K562 (cell line): ENCODE data around the gene RNF32. TPM values are rescaled to one million over a fixed set of nuclear protein-coding genes. Genes with fewer than 3 reads are reported as not detected.

Source experiments
- ATAC-seq: fragments of 200-7000 bp; cut with Tn5 transposase; 3 replicates; pipeline ENCODE4 v1.9.1; 2020; ENCODE audit warnings: moderate library complexity
- BruUV-seq: library from RNA; stranded (reverse); fragments of 400-500 nt; replicated peaks from 2 replicates; lab custom pipeline; 2021; lab: Mats Ljungman, UMichigan
- CTCF ChIA-PET: fragments of 300-600 bp; formaldehyde crosslinking; extraction: SDS; loops from one replicate; lab custom pipeline; 2021; ENCODE audit warnings: low intra/inter-chr PET ratio; lab: Yijun Ruan, JAX
- POLR2A ChIA-PET: fragments of 300-600, 350-650 bp; sonication (Branson Sonifier 250); formaldehyde crosslinking; extraction: SDS; loops from one replicate; lab custom pipeline; 2021; ENCODE audit warnings: antibody characterized with exemption, inconsistent platforms; lab: Yijun Ruan, JAX
- DNase-seq, 4 experiments: peaks; one replicate each; pipeline versions ENCODE4 v3.0.0 to v3.0.0-alpha.2; 2011 to 2018; ENCODE audit warnings: low spot score in 3 of 4, mixed read lengths in 3 of 4; ENCODE audit errors: extremely low read depth in 1 of 4
- FAIRE-seq: peaks from 2 replicates; lab custom pipeline; 2011; peaks lifted over from hg19 to GRCh38; lab: Jason Lieb, UNC
- H2AFZ ChIP-seq: 2 replicates; pipeline ENCODE4 v1.6.0; 2011; ENCODE audit warnings: low read depth, low read length, control low read depth, inconsistent platforms
- H3K27ac ChIP-seq: fragments of 200-600 bp; 3 replicates; pipeline ENCODE4 v1.8.0; 2011; ENCODE audit warnings: low read depth, mild to moderate bottlenecking, control low read depth, inconsistent platforms, low read length, moderate library complexity, mixed read lengths; ENCODE audit errors: extremely low read depth
- H3K27me3 ChIP-seq, 2 experiments: fragments of 300-600 bp in 1 of 2; 2 replicates in 1 of 2; 3 replicates in 1 of 2; pipeline versions ENCODE4 v1.6.0 to v1.8.0; 2011; ENCODE audit warnings: inconsistent platforms in 2 of 2, low read length in 2 of 2, mild to moderate bottlenecking in 1 of 2, mixed read lengths in 1 of 2, moderate library complexity in 1 of 2; ENCODE audit not compliant: control insufficient read depth in 2 of 2, insufficient read depth in 2 of 2
- H3K36me3 ChIP-seq: fragments of 300-600 bp; 3 replicates; pipeline ENCODE4 v1.8.0; 2011; ENCODE audit warnings: mild to moderate bottlenecking, low read length, inconsistent platforms; ENCODE audit not compliant: control insufficient read depth, insufficient read depth
- H3K4me1 ChIP-seq, 2 experiments: fragments of 200-600 bp in 1 of 2; replicated peaks in 1 of 2; 2 replicates in 1 of 2; 3 replicates in 1 of 2; pipeline versions ENCODE4 v1.5.1 to v1.8.0; 2011; ENCODE audit warnings: inconsistent platforms in 2 of 2, low read length in 2 of 2, mild to moderate bottlenecking in 1 of 2, mixed read lengths in 1 of 2, moderate library complexity in 1 of 2; ENCODE audit not compliant: control insufficient read depth in 2 of 2, insufficient read depth in 2 of 2
- H3K4me2 ChIP-seq: 2 replicates; pipeline ENCODE4 v1.6.1; 2011; ENCODE audit warnings: low read length, control low read depth, inconsistent platforms, mixed read lengths; ENCODE audit not compliant: insufficient read depth
- H3K4me3 ChIP-seq: fragments of 200-600 bp; sonication (generic), shearing (Covaris generic); 2 replicates; pipeline ENCODE4 v1.5.1; 2016; ENCODE audit warnings: control low read depth, inconsistent platforms
- H3K79me2 ChIP-seq: fragments of 200-600 bp; 3 replicates; pipeline ENCODE4 v1.8.0; 2011; ENCODE audit warnings: low read length, inconsistent platforms; ENCODE audit not compliant: control insufficient read depth, insufficient read depth
- H3K9ac ChIP-seq, 2 experiments: 2 replicates each; pipeline versions ENCODE4 v1.6.0 to v1.6.1; 2011; ENCODE audit warnings: low read depth in 2 of 2, low read length in 2 of 2, control low read depth in 1 of 2, inconsistent platforms in 1 of 2, mild to moderate bottlenecking in 1 of 2, mixed read lengths in 1 of 2; ENCODE audit not compliant: insufficient read depth in 1 of 2
- H3K9me1 ChIP-seq: one replicate; pipeline ENCODE4 v1.6.0; 2011; ENCODE audit warnings: inconsistent platforms, mild to moderate bottlenecking, low read length, moderate library complexity; ENCODE audit not compliant: control insufficient read depth, insufficient read depth
- H3K9me3 ChIP-seq: replicated peaks from 2 replicates; pipeline ENCODE4 v1.5.1; 2011; ENCODE audit warnings: low read depth, low read length, inconsistent platforms; ENCODE audit not compliant: control insufficient read depth, insufficient read depth
- H4K20me1 ChIP-seq: replicated peaks from 2 replicates; pipeline ENCODE4 v1.6.1; 2011; ENCODE audit warnings: low read length, inconsistent platforms, mixed read lengths; ENCODE audit not compliant: control insufficient read depth, insufficient read depth
- ELF1 ChIP-seq: fragments of 200-800 bp; sonication (Bioruptor generic); IDR thresholded peaks from 2 replicates; pipeline ENCODE4 v1.6.1; 2016; ENCODE audit warnings: missing genetic modification characterization, missing compliant biosample characterization
- KAT8 ChIP-seq: fragments of 450-650 bp; IDR thresholded peaks from 2 replicates; pipeline ENCODE4 v1.6.1; 2016; ENCODE audit warnings: low read depth, mild to moderate bottlenecking
- L3MBTL2 ChIP-seq: fragments of 450-650 bp; IDR thresholded peaks from 2 replicates; pipeline ENCODE4 v1.6.1; 2016; ENCODE audit warnings: mild to moderate bottlenecking, moderate library complexity
- RFX1 ChIP-seq: fragments of 450-650 bp; IDR thresholded peaks from 2 replicates; pipeline ENCODE4 v1.6.1; 2016; ENCODE audit warnings: mild to moderate bottlenecking, moderate library complexity
- ZFP36 ChIP-seq: fragments of 150-350 bp; IDR thresholded peaks from 2 replicates; pipeline ENCODE4 v1.6.1; 2018; ENCODE audit warnings: low read length, low read depth; ENCODE audit not compliant: partially characterized antibody
- ZNF239 ChIP-seq: fragments of 250-450 bp; sonication (Bioruptor Pico); IDR thresholded peaks from 2 replicates; pipeline ENCODE4 v1.4.0; 2020; ENCODE audit warnings: mild to moderate bottlenecking
- WGBS: fragments of 100-300 bp; shearing (Covaris generic); methylation state at CpG from one replicate; pipeline ENCODE4 v1.1.6; 2016; ENCODE audit warnings: low coverage, mixed read lengths; ENCODE audit not compliant: insufficient coverage; ENCODE audit errors: missing lambda C conversion rate; 5-methylcytosine and 5-hydroxymethylcytosine counted together
- in situ Hi-C: fragments of 300-500 bp; cut with MboI; formaldehyde crosslinking; loops from 4 replicates; pipeline ENCODE4 v1.15.0; 2018; ENCODE audit warnings: inconsistent platforms, mixed read lengths
- intact Hi-C: fragments of 100-400 bp; cut with micrococcal nuclease; formaldehyde crosslinking; loops from 2 replicates; pipeline ENCODE4 v1.14.2; 2022
- polyA plus RNA-seq, 8 experiments: library from polyadenylated mRNA; depleted of rRNA in 4 of 8; stranded (reverse) in 5 of 8; unstranded in 3 of 8; fragments of >200 nt; fragmentation: Nextera tagmentation in 2 of 8; fragmentation: Illumina TruSeq in 1 of 8; extraction: Ambion mirVana in 2 of 8; extraction: Trizol in 1 of 8; gene quantifications; 2 replicates each; pipeline versions ENCODE4 v1.2.1 to v1.2.3, GENCODE V29; 2011 to 2014; ENCODE audit warnings: inconsistent platforms in 1 of 8, missing spikeins in 1 of 8
- total RNA-seq, 7 experiments: library from RNA; depleted of rRNA in 6 of 7; stranded (reverse); fragments of >200 nt in 6 of 7; fragmentation: Illumina TruSeq in 2 of 7; extraction: Trizol in 2 of 7; gene quantifications; 2 replicates each; pipeline versions ENCODE4 v1.2.1 to v1.2.3, GENCODE V29; 2011 to 2021; ENCODE audit warnings: low replicate concordance in 1 of 7
- TF ChIP-seq, protein P1 (sequence below): fragments of 450-650 bp; IDR thresholded peaks from 2 replicates; pipeline ENCODE4 v1.6.1; 2016
- TF ChIP-seq, protein P2 (sequence below): sonication (generic); formaldehyde crosslinking; IDR thresholded peaks from 2 replicates; pipeline ENCODE4 v1.5.0; 2020; ENCODE audit warnings: missing genetic modification reagents
- TF ChIP-seq, protein P3 (sequence below): sonication (generic); formaldehyde crosslinking; IDR thresholded peaks from 2 replicates; pipeline ENCODE4 v1.8.0; 2022; ENCODE audit warnings: mild to moderate bottlenecking, low read depth, missing genetic modification reagents
- TF ChIP-seq, protein P4 (sequence below), 2 experiments: fragments of 450-650 bp; conservative IDR thresholded peaks; 2 replicates each; pipeline ENCODE4 v1.6.1; 2017; ENCODE audit warnings: mild to moderate bottlenecking in 2 of 2, moderate library complexity in 2 of 2
- TF ChIP-seq, protein P5 (sequence below): sonication (generic); formaldehyde crosslinking; IDR thresholded peaks from 2 replicates; pipeline ENCODE4 v1.9.0; 2022; ENCODE audit warnings: mild to moderate bottlenecking, missing genetic modification reagents

RNF32 gene
- total and polyA plus RNA-seq, 9 of the 15 experiments (the other 6 are each of a cell fraction or from before 2014, with no cell fraction given) = 2.6 to 7.0 (median 4.6) TPM

DNA sequence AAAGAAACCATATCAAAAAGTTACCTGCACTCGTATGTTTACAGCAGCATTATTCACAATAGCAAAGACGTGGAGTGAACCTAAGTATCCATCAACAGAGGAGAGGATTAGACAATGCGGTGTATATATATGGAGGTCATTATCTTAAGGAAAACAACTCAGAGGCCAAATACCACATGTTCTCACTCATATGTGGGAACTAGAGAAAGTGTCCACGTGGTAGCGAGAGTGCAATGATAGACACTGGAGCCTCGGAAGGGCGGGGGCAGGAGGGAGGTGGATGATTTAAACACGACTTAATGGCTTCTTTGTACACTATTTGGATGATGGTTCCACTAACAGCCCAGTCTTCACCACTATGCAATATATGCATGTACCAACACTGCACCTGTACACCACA, 40.1 kb upstream of the RNF32 start:
- Histone ChIP-seq H3K9me1 (no peaks in the 10 kb centered on the region), H3K9ac (no peak overlapping the region), H4K20me1 (0 out of 2 replicates have a peak, but pooled peaks cover 4% of the 10 kb centered on the region), H3K9me3 (no peaks in the 10 kb centered on the region), H3K27me3 (peaks cover 0 to 24% of the 10 kb centered on the region in 2 experiments; a peak in 3 of 5 replicates), H3K4me1 (peaks cover 0 to 10% of the 10 kb centered on the region in 2 experiments; a peak in 2 of 5 replicates), H3K27ac (no peak overlapping the region), H2AFZ (no peak overlapping the region), H3K4me3 (no peak overlapping the region), H3K79me2 (no peaks in the 10 kb centered on the region), H3K36me3 (no peaks in the 10 kb centered on the region), H3K4me2 (no peak overlapping the region)
- DNase-seq (no peak), ATAC-seq (peak; percentile 54), FAIRE-seq (no peak)
- in situ Hi-C loops = no loop called here
- intact Hi-C loops = no loop called here
- POLR2A ChIA-PET = no interaction called here
- no TSS peak for BruUV-seq
- TF ChIP-seq ZFP36 (no peak), KAT8 (no peak), RFX1 (no peak), L3MBTL2 (peak; percentile 53), ELF1 (tag) (no peak), ZNF239 (no peak)
- TF ChIP-seq, protein P1, sequence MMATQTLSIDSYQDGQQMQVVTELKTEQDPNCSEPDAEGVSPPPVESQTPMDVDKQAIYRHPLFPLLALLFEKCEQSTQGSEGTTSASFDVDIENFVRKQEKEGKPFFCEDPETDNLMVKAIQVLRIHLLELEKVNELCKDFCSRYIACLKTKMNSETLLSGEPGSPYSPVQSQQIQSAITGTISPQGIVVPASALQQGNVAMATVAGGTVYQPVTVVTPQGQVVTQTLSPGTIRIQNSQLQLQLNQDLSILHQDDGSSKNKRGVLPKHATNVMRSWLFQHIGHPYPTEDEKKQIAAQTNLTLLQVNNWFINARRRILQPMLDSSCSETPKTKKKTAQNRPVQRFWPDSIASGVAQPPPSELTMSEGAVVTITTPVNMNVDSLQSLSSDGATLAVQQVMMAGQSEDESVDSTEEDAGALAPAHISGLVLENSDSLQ = peak; percentile 77
- TF ChIP-seq, protein P2, sequence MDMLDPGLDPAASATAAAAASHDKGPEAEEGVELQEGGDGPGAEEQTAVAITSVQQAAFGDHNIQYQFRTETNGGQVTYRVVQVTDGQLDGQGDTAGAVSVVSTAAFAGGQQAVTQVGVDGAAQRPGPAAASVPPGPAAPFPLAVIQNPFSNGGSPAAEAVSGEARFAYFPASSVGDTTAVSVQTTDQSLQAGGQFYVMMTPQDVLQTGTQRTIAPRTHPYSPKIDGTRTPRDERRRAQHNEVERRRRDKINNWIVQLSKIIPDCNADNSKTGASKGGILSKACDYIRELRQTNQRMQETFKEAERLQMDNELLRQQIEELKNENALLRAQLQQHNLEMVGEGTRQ (CRISPR knock-in tag) = peak; percentile 31; the same call in 1 of the 2 replicates
- TF ChIP-seq, protein P3, sequence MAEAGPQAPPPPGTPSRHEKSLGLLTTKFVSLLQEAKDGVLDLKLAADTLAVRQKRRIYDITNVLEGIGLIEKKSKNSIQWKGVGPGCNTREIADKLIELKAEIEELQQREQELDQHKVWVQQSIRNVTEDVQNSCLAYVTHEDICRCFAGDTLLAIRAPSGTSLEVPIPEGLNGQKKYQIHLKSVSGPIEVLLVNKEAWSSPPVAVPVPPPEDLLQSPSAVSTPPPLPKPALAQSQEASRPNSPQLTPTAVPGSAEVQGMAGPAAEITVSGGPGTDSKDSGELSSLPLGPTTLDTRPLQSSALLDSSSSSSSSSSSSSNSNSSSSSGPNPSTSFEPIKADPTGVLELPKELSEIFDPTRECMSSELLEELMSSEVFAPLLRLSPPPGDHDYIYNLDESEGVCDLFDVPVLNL = no peak
- TF ChIP-seq, protein P4, sequence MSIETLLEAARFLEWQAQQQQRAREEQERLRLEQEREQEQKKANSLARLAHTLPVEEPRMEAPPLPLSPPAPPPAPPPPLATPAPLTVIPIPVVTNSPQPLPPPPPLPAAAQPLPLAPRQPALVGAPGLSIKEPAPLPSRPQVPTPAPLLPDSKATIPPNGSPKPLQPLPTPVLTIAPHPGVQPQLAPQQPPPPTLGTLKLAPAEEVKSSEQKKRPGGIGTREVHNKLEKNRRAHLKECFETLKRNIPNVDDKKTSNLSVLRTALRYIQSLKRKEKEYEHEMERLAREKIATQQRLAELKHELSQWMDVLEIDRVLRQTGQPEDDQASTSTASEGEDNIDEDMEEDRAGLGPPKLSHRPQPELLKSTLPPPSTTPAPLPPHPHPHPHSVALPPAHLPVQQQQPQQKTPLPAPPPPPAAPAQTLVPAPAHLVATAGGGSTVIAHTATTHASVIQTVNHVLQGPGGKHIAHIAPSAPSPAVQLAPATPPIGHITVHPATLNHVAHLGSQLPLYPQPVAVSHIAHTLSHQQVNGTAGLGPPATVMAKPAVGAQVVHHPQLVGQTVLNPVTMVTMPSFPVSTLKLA (conservative IDR thresholded peaks at IDR 0.05) = peak; percentile 22 to 49; a peak in 1 of 4 replicates
- TF ChIP-seq, protein P5, sequence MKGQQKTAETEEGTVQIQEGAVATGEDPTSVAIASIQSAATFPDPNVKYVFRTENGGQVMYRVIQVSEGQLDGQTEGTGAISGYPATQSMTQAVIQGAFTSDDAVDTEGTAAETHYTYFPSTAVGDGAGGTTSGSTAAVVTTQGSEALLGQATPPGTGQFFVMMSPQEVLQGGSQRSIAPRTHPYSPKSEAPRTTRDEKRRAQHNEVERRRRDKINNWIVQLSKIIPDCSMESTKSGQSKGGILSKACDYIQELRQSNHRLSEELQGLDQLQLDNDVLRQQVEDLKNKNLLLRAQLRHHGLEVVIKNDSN (CRISPR knock-in tag) = 0 out of 2 replicates have a peak, but pooled peaks have one; percentile 17
- 9% methylated on average over 8 of the region's 8 CpGs for WGBS
- CTCF ChIA-PET = no interaction called here
